ENCODE results near the gene NUDT17.

NUDT17 gene

DNA sequence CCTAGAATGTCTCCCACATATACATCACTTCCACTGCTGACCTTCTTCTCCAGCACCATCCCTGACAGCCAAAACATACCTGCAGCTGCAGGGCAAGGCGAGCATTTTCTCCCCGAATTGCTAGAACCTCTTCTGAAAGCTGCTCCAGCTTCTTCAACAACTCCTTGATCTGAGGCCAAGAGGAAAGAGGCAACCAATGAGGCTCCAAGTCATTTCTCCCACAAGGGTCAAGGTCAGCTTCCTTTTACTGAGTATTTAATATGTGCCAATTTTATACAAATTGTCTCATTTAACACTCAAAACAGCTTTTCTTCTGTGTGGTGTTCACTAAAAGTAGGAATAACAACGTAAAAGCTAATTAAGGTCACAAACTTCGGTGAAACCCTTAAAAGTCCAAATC, 22.8 kb downstream of the NUDT17 start:
- no peak for TF ChIP-seq TAF1 (IDR thresholded peaks at IDR 0.05; ENCODE audit: borderline replicate concordance, insufficient read depth, low read length)
- TF ChIP-seq, protein P1, sequence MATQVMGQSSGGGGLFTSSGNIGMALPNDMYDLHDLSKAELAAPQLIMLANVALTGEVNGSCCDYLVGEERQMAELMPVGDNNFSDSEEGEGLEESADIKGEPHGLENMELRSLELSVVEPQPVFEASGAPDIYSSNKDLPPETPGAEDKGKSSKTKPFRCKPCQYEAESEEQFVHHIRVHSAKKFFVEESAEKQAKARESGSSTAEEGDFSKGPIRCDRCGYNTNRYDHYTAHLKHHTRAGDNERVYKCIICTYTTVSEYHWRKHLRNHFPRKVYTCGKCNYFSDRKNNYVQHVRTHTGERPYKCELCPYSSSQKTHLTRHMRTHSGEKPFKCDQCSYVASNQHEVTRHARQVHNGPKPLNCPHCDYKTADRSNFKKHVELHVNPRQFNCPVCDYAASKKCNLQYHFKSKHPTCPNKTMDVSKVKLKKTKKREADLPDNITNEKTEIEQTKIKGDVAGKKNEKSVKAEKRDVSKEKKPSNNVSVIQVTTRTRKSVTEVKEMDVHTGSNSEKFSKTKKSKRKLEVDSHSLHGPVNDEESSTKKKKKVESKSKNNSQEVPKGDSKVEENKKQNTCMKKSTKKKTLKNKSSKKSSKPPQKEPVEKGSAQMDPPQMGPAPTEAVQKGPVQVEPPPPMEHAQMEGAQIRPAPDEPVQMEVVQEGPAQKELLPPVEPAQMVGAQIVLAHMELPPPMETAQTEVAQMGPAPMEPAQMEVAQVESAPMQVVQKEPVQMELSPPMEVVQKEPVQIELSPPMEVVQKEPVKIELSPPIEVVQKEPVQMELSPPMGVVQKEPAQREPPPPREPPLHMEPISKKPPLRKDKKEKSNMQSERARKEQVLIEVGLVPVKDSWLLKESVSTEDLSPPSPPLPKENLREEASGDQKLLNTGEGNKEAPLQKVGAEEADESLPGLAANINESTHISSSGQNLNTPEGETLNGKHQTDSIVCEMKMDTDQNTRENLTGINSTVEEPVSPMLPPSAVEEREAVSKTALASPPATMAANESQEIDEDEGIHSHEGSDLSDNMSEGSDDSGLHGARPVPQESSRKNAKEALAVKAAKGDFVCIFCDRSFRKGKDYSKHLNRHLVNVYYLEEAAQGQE (IDR thresholded peaks at IDR 0.05; ENCODE audit: insufficient read depth in 1 of 2, low read depth in 2 of 2, low read length in 2 of 2) = no peak
- no peak for TF ChIP-seq FOXP2 (optimal IDR thresholded peaks at IDR 0.05; ENCODE audit: borderline replicate concordance, extremely low read depth, extremely low read length, insufficient read depth)
- TF ChIP-seq SIN3A (IDR thresholded peaks at IDR 0.05; ENCODE audit: borderline replicate concordance, insufficient read depth, low read length) = no peak
- no peak for TF ChIP-seq POLR2AphosphoS5 (IDR thresholded peaks at IDR 0.05; ENCODE audit: low read depth, low read length)

DNA sequence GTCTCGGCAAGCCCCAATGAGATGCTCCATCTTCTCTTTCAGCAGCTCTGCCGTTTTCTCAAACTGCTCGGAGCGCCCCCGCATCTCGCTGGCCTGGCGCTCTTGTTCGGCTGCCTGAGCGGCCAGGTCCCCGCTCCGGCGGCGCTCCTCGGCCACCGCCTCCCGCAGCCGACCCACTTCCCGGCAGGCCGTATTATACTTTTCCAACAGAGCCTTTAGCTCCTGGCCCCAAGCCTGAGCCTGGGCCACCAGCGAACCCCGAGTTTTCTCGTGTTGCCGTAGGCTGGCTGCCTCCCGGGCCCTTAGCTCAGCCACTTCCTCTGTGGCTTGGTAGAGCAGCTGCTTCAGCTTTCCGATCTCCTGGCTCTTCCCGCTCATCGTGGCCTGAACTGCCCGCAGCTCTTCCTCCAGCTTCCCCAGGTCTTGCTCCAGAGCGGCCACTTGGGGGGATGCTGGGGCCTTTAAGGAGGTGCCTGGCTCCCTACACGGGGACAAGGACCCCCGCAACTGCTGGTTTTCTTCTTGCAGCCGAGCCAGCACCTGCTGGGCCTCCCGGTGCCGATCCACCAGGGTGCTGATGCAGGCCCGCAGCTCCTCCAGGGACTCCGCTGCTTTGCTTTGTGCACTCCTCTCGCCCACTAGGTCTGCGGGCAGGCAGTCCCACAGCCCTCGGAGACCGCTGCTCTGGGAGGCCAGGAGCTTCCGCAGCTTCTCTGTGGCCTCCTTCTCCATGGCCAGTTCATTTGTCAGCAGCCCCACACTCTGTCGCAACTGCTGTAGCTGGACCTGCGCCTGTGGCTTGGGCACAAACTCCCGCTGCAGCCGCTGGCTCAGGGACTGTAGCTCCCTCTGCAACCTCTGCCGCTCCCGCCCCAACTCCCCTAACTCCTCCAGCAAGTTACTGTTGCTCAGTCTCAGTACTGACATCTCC, 26.8 kb downstream of the NUDT17 start:
- TF ChIP-seq SIN3A (IDR thresholded peaks at IDR 0.05; ENCODE audit: borderline replicate concordance, insufficient read depth, low read length) = no peak
- no peak for TF ChIP-seq FOXP2 (optimal IDR thresholded peaks at IDR 0.05; ENCODE audit: borderline replicate concordance, extremely low read depth, extremely low read length, insufficient read depth)
- no peak for TF ChIP-seq TAF1 (IDR thresholded peaks at IDR 0.05; ENCODE audit: borderline replicate concordance, insufficient read depth, low read length)
- no peak for TF ChIP-seq POLR2AphosphoS5 (IDR thresholded peaks at IDR 0.05; ENCODE audit: low read depth, low read length)
- TF ChIP-seq, protein P1 (IDR thresholded peaks at IDR 0.05; ENCODE audit: insufficient read depth in 1 of 2, low read depth in 2 of 2, low read length in 2 of 2) = no peak

DNA sequence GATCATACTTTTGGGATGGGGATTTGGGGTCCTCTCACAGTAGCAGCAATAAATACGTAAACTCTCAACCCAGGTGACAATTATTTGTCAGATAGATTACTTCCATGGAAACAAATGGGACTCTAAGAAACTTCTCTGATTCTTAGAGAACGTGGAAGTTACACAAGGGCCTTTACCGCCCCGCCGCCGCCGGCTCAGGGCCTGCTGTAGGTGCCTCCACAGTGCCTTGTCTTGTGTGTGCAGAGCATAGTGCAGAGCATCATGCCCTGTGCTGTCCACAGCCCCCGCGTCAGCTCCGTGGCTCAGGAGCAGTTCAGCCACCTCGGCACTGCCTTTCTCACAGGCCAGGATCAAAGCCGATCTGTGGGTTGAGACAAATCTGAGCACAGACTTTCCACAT, 29.2 kb downstream of the NUDT17 start:
- TF ChIP-seq, protein P1 (IDR thresholded peaks at IDR 0.05; ENCODE audit: insufficient read depth in 1 of 2, low read depth in 2 of 2, low read length in 2 of 2) = no peak
- TF ChIP-seq SIN3A (IDR thresholded peaks at IDR 0.05; ENCODE audit: borderline replicate concordance, insufficient read depth, low read length) (no peak), TAF1 (IDR thresholded peaks at IDR 0.05; ENCODE audit: borderline replicate concordance, insufficient read depth, low read length) (no peak), POLR2AphosphoS5 (IDR thresholded peaks at IDR 0.05; ENCODE audit: low read depth, low read length) (no peak), FOXP2 (optimal IDR thresholded peaks at IDR 0.05; ENCODE audit: borderline replicate concordance, extremely low read depth, extremely low read length, insufficient read depth) (no peak)

DNA sequence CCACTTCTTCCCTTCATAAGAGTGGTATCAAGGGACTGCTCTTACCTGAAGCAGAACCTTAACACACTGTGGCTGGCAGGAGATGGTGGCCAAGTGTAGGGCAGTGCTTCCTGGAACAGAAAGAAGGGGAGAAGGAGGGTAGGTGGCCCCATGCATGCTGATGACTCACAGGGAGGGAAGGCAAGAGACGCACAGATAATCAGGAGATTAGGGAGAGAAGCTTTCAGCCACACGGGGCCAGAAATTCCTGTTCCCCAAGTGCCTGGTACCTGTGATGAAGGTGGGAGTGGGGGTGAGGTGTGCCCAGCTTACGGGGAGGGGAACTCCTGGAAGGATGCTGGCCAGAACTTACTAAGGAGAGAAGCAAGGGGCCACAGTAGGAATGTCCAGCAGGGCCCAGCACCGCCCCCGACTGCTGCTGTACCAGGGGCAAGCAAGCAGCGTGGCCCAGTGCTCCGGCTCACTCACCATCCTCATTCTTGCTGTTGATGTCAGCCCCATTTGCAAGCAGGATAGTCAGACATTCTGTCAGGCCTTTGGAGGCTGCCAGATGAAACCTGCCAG, 32.6 kb downstream of the NUDT17 start:
- TF ChIP-seq, protein P1 (IDR thresholded peaks at IDR 0.05; ENCODE audit: insufficient read depth in 1 of 2, low read depth in 2 of 2, low read length in 2 of 2) = no peak
- TF ChIP-seq FOXP2 (optimal IDR thresholded peaks at IDR 0.05; ENCODE audit: borderline replicate concordance, extremely low read depth, extremely low read length, insufficient read depth) (no peak), SIN3A (IDR thresholded peaks at IDR 0.05; ENCODE audit: borderline replicate concordance, insufficient read depth, low read length) (no peak), POLR2AphosphoS5 (IDR thresholded peaks at IDR 0.05; ENCODE audit: low read depth, low read length) (no peak), TAF1 (IDR thresholded peaks at IDR 0.05; ENCODE audit: borderline replicate concordance, insufficient read depth, low read length) (no peak)
